ENCODE data around the gene MGAT2. TPM values are rescaled to one million over a fixed set of nuclear protein-coding genes. Genes with fewer than 3 reads are reported as not detected.
"Not testable (repeated sequence)": the region's sequence is repeated elsewhere in the genome, so short reads cannot be mapped to it uniquely, and the experiment has no call there.

The MGAT2 gene
- total RNA-seq, 1 experiment from 2014 or later, result 47.5 TPM

GRCh38 chr14:49582113-49582977, 38.3 kb upstream of the MGAT2 start:
- ChIA-PET POLR2A (no interaction called here), CTCF (no interaction called here)
- DNase-seq, result no peak
- Mint-ChIP-seq H3K27ac (ENCODE audit: unreplicated experiment) (peak overlapping the region; percentile 60), H3K36me3 (ENCODE audit: insufficient read depth, unreplicated experiment) (peaks cover 85% of the 10 kb centered on the region), H3K27me3 (ENCODE audit: insufficient read depth, unreplicated experiment) (no peaks in the 10 kb centered on the region), H3K4me3 (ENCODE audit: unreplicated experiment) (peak overlapping the region; percentile 46), H3K4me1 (ENCODE audit: low read depth, unreplicated experiment) (peaks cover 21% of the 10 kb centered on the region), H3K9me3 (ENCODE audit: unreplicated experiment) (no peaks in the 10 kb centered on the region)
- Histone ChIP-seq H3K36me3 (ENCODE audit: control insufficient read depth, insufficient read depth, low read length) (peaks cover 3% of the 10 kb centered on the region), H3K4me3 (ENCODE audit: low read depth, low read length) (no peak overlapping the region), H3K4me1 (peaks cover 10% of the 10 kb centered on the region), H3K27me3 (replicated peaks; ENCODE audit: control insufficient read depth, insufficient read depth, low read length) (no peaks in the 10 kb centered on the region), H3K9me3 (no peaks in the 10 kb centered on the region)
- intact Hi-C loops (cut with micrococcal nuclease; ENCODE audit: unreplicated experiment), result no loop called here
- no TSS peak for BruUV-seq (replicated peaks)
- TF ChIP-seq CTCF (IDR thresholded peaks at IDR 0.05; ENCODE audit: insufficient read depth in 1 of 2, low read depth in 1 of 2, low read length in 1 of 2, severe bottlenecking in 1 of 2, unreplicated experiment in 1 of 2), result no peak

GRCh38 chr14:49583629-49584028, 37.0 kb upstream of the MGAT2 start:
- POLR2A ChIA-PET, result no interaction called here
- no peaks in the 10 kb centered on the region for H3K27me3 Mint-ChIP-seq (ENCODE audit: insufficient read depth, unreplicated experiment)
- CTCF ChIA-PET, result no interaction called here

GRCh38 chr14:49584058-49584457, 36.5 kb upstream of the MGAT2 start:
- Mint-ChIP-seq H3K27ac (ENCODE audit: unreplicated experiment) (peak overlapping the region; percentile 35), H3K36me3 (ENCODE audit: insufficient read depth, unreplicated experiment) (peaks cover 71% of the 10 kb centered on the region), H3K4me1 (ENCODE audit: low read depth, unreplicated experiment) (peaks cover 21% of the 10 kb centered on the region), H3K9me3 (ENCODE audit: unreplicated experiment) (no peaks in the 10 kb centered on the region), H3K4me3 (ENCODE audit: unreplicated experiment) (peak overlapping the region; percentile 98), H3K27me3 (ENCODE audit: insufficient read depth, unreplicated experiment) (no peaks in the 10 kb centered on the region)
- intact Hi-C loops (cut with micrococcal nuclease; ENCODE audit: unreplicated experiment), result no loop called here
- Histone ChIP-seq H3K36me3 (ENCODE audit: control insufficient read depth, insufficient read depth, low read length) (no peaks in the 10 kb centered on the region; the same call in 1 of the 2 replicates), H3K4me3 (ENCODE audit: low read depth, low read length) (no peak overlapping the region; the same call in 1 of the 2 replicates), H3K9me3 (no peaks in the 10 kb centered on the region), H3K27me3 (replicated peaks; ENCODE audit: control insufficient read depth, insufficient read depth, low read length) (no peaks in the 10 kb centered on the region), H3K4me1 (peaks cover 10% of the 10 kb centered on the region)
- no TSS peak for BruUV-seq (replicated peaks)
- DNase-seq, result no peak
- no peak for TF ChIP-seq CTCF (IDR thresholded peaks at IDR 0.05; ENCODE audit: insufficient read depth in 1 of 2, low read depth in 1 of 2, low read length in 1 of 2, severe bottlenecking in 1 of 2, unreplicated experiment in 1 of 2)
- ChIA-PET POLR2A (no interaction called here), CTCF (no interaction called here)

More at GRCh38 chr14:49583629-49584028, 37.0 kb upstream of the MGAT2 start:
- H3K36me3 Mint-ChIP-seq (ENCODE audit: insufficient read depth, unreplicated experiment), result peaks cover 76% of the 10 kb centered on the region
- H3K4me1 ChIP-seq, result peaks cover 10% of the 10 kb centered on the region
- H3K27ac Mint-ChIP-seq (ENCODE audit: unreplicated experiment), result no peak overlapping the region
- intact Hi-C loops (cut with micrococcal nuclease; ENCODE audit: unreplicated experiment), result no loop called here
- H3K27me3 ChIP-seq (replicated peaks; ENCODE audit: control insufficient read depth, insufficient read depth, low read length), result no peaks in the 10 kb centered on the region
- peak overlapping the region; percentile 98 for H3K4me3 Mint-ChIP-seq (ENCODE audit: unreplicated experiment)
- no peaks in the 10 kb centered on the region for H3K9me3 ChIP-seq
- no peaks in the 10 kb centered on the region for H3K9me3 Mint-ChIP-seq (ENCODE audit: unreplicated experiment)
- no peaks in the 10 kb centered on the region; the same call in 1 of the 2 replicates for H3K36me3 ChIP-seq (ENCODE audit: control insufficient read depth, insufficient read depth, low read length)
- BruUV-seq (replicated peaks), result no TSS peak
- no peak for TF ChIP-seq CTCF (IDR thresholded peaks at IDR 0.05; ENCODE audit: insufficient read depth in 1 of 2, low read depth in 1 of 2, low read length in 1 of 2, severe bottlenecking in 1 of 2, unreplicated experiment in 1 of 2)
- no peak overlapping the region for H3K4me3 ChIP-seq (ENCODE audit: low read depth, low read length)
- no peak for DNase-seq
- peaks cover 21% of the 10 kb centered on the region for H3K4me1 Mint-ChIP-seq (ENCODE audit: low read depth, unreplicated experiment)

GRCh38 chr14:49584981-49585640, 35.5 kb upstream of the MGAT2 start:
- intact Hi-C loops (cut with micrococcal nuclease; ENCODE audit: unreplicated experiment); H3K27me3 Mint-ChIP-seq (ENCODE audit: insufficient read depth, unreplicated experiment); H3K27me3 ChIP-seq (replicated peaks; ENCODE audit: control insufficient read depth, insufficient read depth, low read length); DNase-seq; POLR2A ChIA-PET; H3K9me3 Mint-ChIP-seq (ENCODE audit: unreplicated experiment); H3K9me3 ChIP-seq; H3K36me3 ChIP-seq (ENCODE audit: control insufficient read depth, insufficient read depth, low read length); H3K4me1 ChIP-seq; BruUV-seq (replicated peaks): not testable (repeated sequence)
- Mint-ChIP-seq H3K4me3 (ENCODE audit: unreplicated experiment) (peak overlapping the region; percentile 98), H3K27ac (ENCODE audit: unreplicated experiment) (peak overlapping the region; percentile 97), H3K36me3 (ENCODE audit: insufficient read depth, unreplicated experiment) (peaks cover 71% of the 10 kb centered on the region), H3K4me1 (ENCODE audit: low read depth, unreplicated experiment) (peaks cover 21% of the 10 kb centered on the region)
- H3K4me3 ChIP-seq (ENCODE audit: low read depth, low read length), result peak overlapping the region; percentile 97
- CTCF ChIA-PET, result interaction anchor here (0.7 to 0.9 kb wide), 2 partner anchors 49 to 124 kb away, joined by 3 to 4 read pairs; no protein-coding TSS in a partner anchor
